Mesodermal cell (in vitro differentiated cells): ENCODE results near the gene RIPOR2.
"Not testable (repeated sequence)": the region's sequence is repeated elsewhere in the genome, so short reads cannot be mapped to it uniquely, and the experiment has no call there.

Source experiments
- H3K27ac ChIP-seq: 2 replicates; pipeline ENCODE4 v1.7.0; 2013; ENCODE audit warnings: mild to moderate bottlenecking, low read depth, low read length, moderate library complexity; ENCODE audit not compliant: severe bottlenecking
- H3K36me3 ChIP-seq: 2 replicates; pipeline ENCODE4 v1.7.1; 2013; ENCODE audit warnings: mild to moderate bottlenecking, low read length, moderate library complexity; ENCODE audit not compliant: control insufficient read depth, insufficient read depth
- H3K4me1 ChIP-seq: one replicate; pipeline ENCODE4 v1.7.1; 2013; ENCODE audit warnings: mild to moderate bottlenecking, low read length; ENCODE audit not compliant: insufficient read depth, control insufficient read depth, poor library complexity, severe bottlenecking
- H3K4me3 ChIP-seq: 2 replicates; pipeline ENCODE4 v1.7.0; 2013; ENCODE audit warnings: low read length, control low read depth, mild to moderate bottlenecking; ENCODE audit not compliant: insufficient read depth, poor library complexity, severe bottlenecking; ENCODE audit errors: extremely low read depth
- H3K9me3 ChIP-seq: 2 replicates; pipeline ENCODE4 v1.7.1; 2013; ENCODE audit warnings: mild to moderate bottlenecking, low read length, moderate library complexity; ENCODE audit not compliant: control insufficient read depth
- WGBS, 2 experiments: methylation state at CpG; one replicate each; pipeline ENCODE4 v1.1.5; 2013; ENCODE audit warnings: missing lambda C conversion rate in 2 of 2; ENCODE audit not compliant: insufficient coverage in 2 of 2; 5-methylcytosine and 5-hydroxymethylcytosine counted together

The RIPOR2 gene

GRCh38 chr6:24888715-24889370 is 46.9 kb downstream of the RIPOR2 start:
- H3K36me3 ChIP-seq, result no peaks in the 10 kb centered on the region
- H3K4me3 ChIP-seq, result no peak overlapping the region
- 80 to 82% methylated on average over 2 of the region's 5 CpGs for WGBS, 2 experiments
- no peaks in the 10 kb centered on the region for H3K9me3 ChIP-seq
- no peak overlapping the region for H3K27ac ChIP-seq
- H3K4me1 ChIP-seq, result no peaks in the 10 kb centered on the region

GRCh38 chr6:24887545-24888140 is 48.1 kb downstream of the RIPOR2 start:
- WGBS, 2 experiments, result 100% methylated on average over 1 of the region's 3 CpGs; no CpG with 5 or more reads in 1 of the 2 experiments
- H3K27ac ChIP-seq, result no peak overlapping the region
- H3K9me3 ChIP-seq, result no peaks in the 10 kb centered on the region
- no peaks in the 10 kb centered on the region for H3K4me1 ChIP-seq
- H3K4me3 ChIP-seq, result no peak overlapping the region
- H3K36me3 ChIP-seq, result no peaks in the 10 kb centered on the region

- WGBS, 2 experiments, result 88 to 94% methylated on average over 2 to 3 of the region's 5 CpGs
- H3K4me3 ChIP-seq, result no peak overlapping the region
These were observed 52.1 kb downstream of the RIPOR2 start for GRCh38 chr6:24883618-24884017.

GRCh38 chr6:24882835-24883555 is 52.8 kb downstream of the RIPOR2 start:
- 92 to 100% methylated on average over 2 of the region's 7 CpGs for WGBS, 2 experiments
- Histone ChIP-seq H3K9me3 (peaks cover 1% of the 10 kb centered on the region), H3K27ac (no peak overlapping the region), H3K4me3 (no peak overlapping the region), H3K36me3 (no peaks in the 10 kb centered on the region), H3K4me1 (no peaks in the 10 kb centered on the region)

More at GRCh38 chr6:24883618-24884017, 52.1 kb downstream of the RIPOR2 start:
- Histone ChIP-seq H3K4me1 (no peaks in the 10 kb centered on the region), H3K36me3 (no peaks in the 10 kb centered on the region), H3K9me3 (no peaks in the 10 kb centered on the region), H3K27ac (no peak overlapping the region)

GRCh38 chr6:24882295-24882694 is 53.5 kb downstream of the RIPOR2 start:
- H3K4me1 ChIP-seq, result no peaks in the 10 kb centered on the region
- 90% methylated on average over 1 of the region's 3 CpGs; no CpG with 5 or more reads in 1 of the 2 experiments for WGBS, 2 experiments
- no peak overlapping the region for H3K4me3 ChIP-seq
- peaks cover 6% of the 10 kb centered on the region for H3K9me3 ChIP-seq
- no peaks in the 10 kb centered on the region for H3K36me3 ChIP-seq
- H3K27ac ChIP-seq, result no peak overlapping the region

- no peaks in the 10 kb centered on the region for H3K36me3 ChIP-seq
These were observed 54.4 kb downstream of the RIPOR2 start for GRCh38 chr6:24881376-24881775.

GRCh38 chr6:24880451-24880850 is 55.3 kb downstream of the RIPOR2 start:
- no peaks in the 10 kb centered on the region for H3K36me3 ChIP-seq
- no peak overlapping the region for H3K4me3 ChIP-seq
- H3K4me1 ChIP-seq, result no peaks in the 10 kb centered on the region

More at GRCh38 chr6:24881376-24881775, 54.4 kb downstream of the RIPOR2 start:
- H3K27ac ChIP-seq, result no peak overlapping the region
- H3K4me1 ChIP-seq, result no peaks in the 10 kb centered on the region
- H3K9me3 ChIP-seq, result peaks cover 9% of the 10 kb centered on the region
- WGBS, 2 experiments, result 80 to 100% methylated on average over 2 to 3 of the region's 3 CpGs
- H3K4me3 ChIP-seq, result no peak overlapping the region

GRCh38 chr6:24879351-24879750 is 56.4 kb downstream of the RIPOR2 start:
- Histone ChIP-seq H3K36me3 (no peaks in the 10 kb centered on the region), H3K9me3 (peaks cover 9% of the 10 kb centered on the region), H3K4me3 (no peak overlapping the region), H3K27ac (no peak overlapping the region), H3K4me1 (no peaks in the 10 kb centered on the region)
- 100% methylated on average over 1 of the region's 3 CpGs; no CpG with 5 or more reads in 1 of the 2 experiments for WGBS, 2 experiments

More at GRCh38 chr6:24880451-24880850, 55.3 kb downstream of the RIPOR2 start:
- H3K9me3 ChIP-seq, result peaks cover 9% of the 10 kb centered on the region
- H3K27ac ChIP-seq, result no peak overlapping the region

- H3K9me3 ChIP-seq, H3K4me1 ChIP-seq, H3K36me3 ChIP-seq, H3K4me3 ChIP-seq, H3K27ac ChIP-seq: not testable (repeated sequence)
- WGBS, 2 experiments, result 91 to 98% methylated on average over 4 of the region's 4 CpGs
These were observed 58.0 kb downstream of the RIPOR2 start for GRCh38 chr6:24877747-24878146.

- 65 to 75% methylated on average over 6 to 9 of the region's 11 CpGs for WGBS, 2 experiments
- peaks cover 9% of the 10 kb centered on the region for H3K9me3 ChIP-seq
- no peaks in the 10 kb centered on the region for H3K36me3 ChIP-seq
- no peak overlapping the region for H3K4me3 ChIP-seq
- H3K27ac ChIP-seq, result no peak overlapping the region
- H3K4me1 ChIP-seq, result no peaks in the 10 kb centered on the region
These were observed 59.0 kb downstream of the RIPOR2 start for GRCh38 chr6:24876499-24877465.
